BE2C (cell line): ENCODE results near the gene KRT10.
A peak's percentile ranks its signal among the peaks of the same experiment; 100 is the strongest.

Source experiments
- DNase-seq: peaks from one replicate; pipeline ENCODE4 v3.0.0-alpha.2; 2020
- H3K27me3 ChIP-seq: fragments of 250-450 bp; sonication (Bioruptor Pico); 2 replicates; pipeline ENCODE4 v1.5.1; 2020; ENCODE audit warnings: mild to moderate bottlenecking
- H3K36me3 ChIP-seq: fragments of 250-450 bp; sonication (Bioruptor Pico); 2 replicates; pipeline ENCODE4 v1.5.1; 2020; ENCODE audit warnings: mild to moderate bottlenecking
- H3K4me1 ChIP-seq: fragments of 250-450 bp; sonication (Bioruptor Pico); 2 replicates; pipeline ENCODE4 v1.5.1; 2020
- H3K4me3 ChIP-seq: 2 replicates; pipeline ENCODE4 v1.5.1; 2011; ENCODE audit warnings: low read depth, low read length
- H3K9me3 ChIP-seq: fragments of 250-450 bp; sonication (Bioruptor Pico); 2 replicates; pipeline ENCODE4 v1.5.1; 2020
- TF ChIP-seq, protein P1 (sequence below): IDR thresholded peaks from 2 replicates; pipeline ENCODE4 v1.5.1; 2012; ENCODE audit warnings: mild to moderate bottlenecking, low read depth, low read length

The KRT10 gene

DNA sequence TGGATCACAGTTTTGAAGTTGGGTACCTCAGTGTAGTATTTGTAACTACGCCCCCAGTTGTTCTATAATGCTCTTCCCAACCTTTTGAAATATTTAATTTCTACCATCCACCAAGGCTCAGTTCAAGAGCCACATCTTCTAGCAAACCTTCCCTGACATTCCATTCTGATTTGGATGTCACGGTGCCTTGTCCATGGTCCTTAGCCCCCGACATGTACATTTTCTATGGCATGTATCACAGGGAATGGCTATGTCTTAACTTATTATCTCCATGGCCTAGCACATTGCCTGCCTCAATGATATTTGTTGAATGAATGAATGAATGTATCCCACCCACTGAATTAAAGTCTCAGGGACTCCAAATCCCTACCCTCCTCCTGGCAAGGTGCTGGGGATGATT is 16.3 kb downstream of the KRT10 start:
- Histone ChIP-seq H3K36me3 (no peaks in the 10 kb centered on the region), H3K9me3 (no peaks in the 10 kb centered on the region), H3K4me1 (no peaks in the 10 kb centered on the region), H3K27me3 (peaks cover 82% of the 10 kb centered on the region), H3K4me3 (no peak overlapping the region)
- TF ChIP-seq, protein P1, sequence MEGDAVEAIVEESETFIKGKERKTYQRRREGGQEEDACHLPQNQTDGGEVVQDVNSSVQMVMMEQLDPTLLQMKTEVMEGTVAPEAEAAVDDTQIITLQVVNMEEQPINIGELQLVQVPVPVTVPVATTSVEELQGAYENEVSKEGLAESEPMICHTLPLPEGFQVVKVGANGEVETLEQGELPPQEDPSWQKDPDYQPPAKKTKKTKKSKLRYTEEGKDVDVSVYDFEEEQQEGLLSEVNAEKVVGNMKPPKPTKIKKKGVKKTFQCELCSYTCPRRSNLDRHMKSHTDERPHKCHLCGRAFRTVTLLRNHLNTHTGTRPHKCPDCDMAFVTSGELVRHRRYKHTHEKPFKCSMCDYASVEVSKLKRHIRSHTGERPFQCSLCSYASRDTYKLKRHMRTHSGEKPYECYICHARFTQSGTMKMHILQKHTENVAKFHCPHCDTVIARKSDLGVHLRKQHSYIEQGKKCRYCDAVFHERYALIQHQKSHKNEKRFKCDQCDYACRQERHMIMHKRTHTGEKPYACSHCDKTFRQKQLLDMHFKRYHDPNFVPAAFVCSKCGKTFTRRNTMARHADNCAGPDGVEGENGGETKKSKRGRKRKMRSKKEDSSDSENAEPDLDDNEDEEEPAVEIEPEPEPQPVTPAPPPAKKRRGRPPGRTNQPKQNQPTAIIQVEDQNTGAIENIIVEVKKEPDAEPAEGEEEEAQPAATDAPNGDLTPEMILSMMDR, result no peak
- no peak for DNase-seq

DNA sequence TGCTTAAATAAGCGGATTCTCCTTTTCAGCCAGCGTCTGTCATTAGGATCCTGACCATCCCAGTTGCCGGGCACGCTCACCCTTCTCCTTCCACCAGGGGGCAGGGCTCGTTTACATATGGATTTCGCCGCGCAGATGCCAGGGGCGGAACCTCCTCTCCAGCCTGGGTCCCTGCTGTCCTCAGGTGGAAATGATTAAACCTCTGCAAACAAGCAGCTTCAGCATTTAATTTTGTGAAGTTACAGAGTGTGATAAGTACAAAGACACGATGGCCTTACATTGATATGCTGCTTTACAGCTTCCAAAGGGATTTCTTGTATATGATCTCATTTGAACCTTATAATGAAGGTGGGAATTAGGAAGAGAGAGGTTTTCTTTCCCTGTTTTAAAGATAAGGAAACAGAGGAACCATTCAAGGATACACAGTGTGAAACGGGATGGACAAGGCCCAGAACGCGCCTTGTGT is 18.8 kb downstream of the KRT10 start:
- no peak overlapping the region for H3K4me3 ChIP-seq
- peaks cover 82% of the 10 kb centered on the region for H3K27me3 ChIP-seq
- peak; percentile 84 for DNase-seq
- H3K9me3 ChIP-seq, result no peaks in the 10 kb centered on the region
- TF ChIP-seq, protein P1, result peak; percentile 93
- H3K4me1 ChIP-seq, result no peaks in the 10 kb centered on the region
- no peaks in the 10 kb centered on the region for H3K36me3 ChIP-seq

DNA sequence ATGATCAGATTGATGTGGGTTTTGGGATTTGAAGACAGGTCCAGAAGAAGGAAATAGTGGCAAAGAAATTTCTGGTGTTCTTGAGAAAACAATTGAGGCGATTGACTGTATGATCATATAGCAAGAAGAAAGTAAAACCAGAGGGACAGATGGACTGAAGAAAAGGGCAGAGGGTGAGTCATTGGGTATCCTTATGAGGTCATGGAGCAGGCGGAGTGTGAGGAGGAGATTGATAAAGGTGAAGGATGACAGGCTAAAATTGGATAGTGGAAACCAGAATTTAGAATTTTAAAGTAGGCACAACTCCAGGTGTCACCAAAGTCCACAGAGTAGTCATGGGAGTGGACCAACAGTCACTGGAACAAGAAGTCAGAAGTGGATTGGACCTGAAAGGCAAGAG is 21.3 kb downstream of the KRT10 start:
- Histone ChIP-seq H3K36me3 (no peaks in the 10 kb centered on the region), H3K27me3 (peaks cover 84% of the 10 kb centered on the region), H3K4me3 (no peak overlapping the region), H3K9me3 (no peaks in the 10 kb centered on the region), H3K4me1 (no peaks in the 10 kb centered on the region)
- TF ChIP-seq, protein P1, result no peak
- no peak for DNase-seq

DNA sequence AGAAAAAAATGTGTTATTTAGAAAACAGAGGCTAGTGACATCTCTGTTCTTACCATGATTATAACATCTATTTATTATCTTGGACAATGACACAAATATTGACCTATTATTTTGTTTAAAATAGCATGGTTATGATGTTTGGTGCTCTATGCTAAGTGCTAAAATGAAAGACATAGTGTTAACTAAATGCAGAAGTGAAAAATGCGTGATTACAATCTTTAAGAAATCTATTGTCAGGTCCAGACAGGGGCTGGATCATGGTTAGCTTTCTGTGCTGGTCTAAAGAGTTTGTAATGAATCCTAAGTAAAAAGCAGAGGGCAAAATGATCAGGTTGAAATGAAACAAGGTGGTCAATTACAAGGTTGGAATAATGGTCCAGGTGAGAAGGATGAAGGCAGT is 22.0 kb downstream of the KRT10 start:
- Histone ChIP-seq H3K36me3 (no peaks in the 10 kb centered on the region), H3K27me3 (peaks cover 84% of the 10 kb centered on the region), H3K9me3 (no peaks in the 10 kb centered on the region), H3K4me3 (no peak overlapping the region), H3K4me1 (no peaks in the 10 kb centered on the region)
- no peak for DNase-seq
- TF ChIP-seq, protein P1, result no peak

DNA sequence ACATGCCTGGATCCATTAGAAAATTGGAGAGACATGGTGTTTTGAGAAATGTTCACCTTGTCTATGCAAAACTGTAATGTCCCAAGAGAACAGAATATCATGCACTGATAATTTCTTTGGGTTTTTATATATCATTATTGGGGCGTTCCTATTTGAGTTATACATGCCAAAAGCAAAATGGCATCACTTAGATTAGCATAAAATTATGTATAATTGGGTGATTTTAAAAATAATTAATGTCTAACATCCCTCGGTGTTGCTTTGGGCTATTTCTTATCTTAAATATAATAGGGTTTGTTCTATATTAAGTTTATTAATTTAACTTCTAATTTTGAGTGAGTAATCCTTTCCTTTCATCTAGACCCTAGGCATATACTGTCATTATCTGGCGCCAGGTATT is 22.6 kb downstream of the KRT10 start, which contains the start of gene KRT28:
TSS of gene KRT28 (minus strand) at position 101 of the 400 bp plus-strand sequence. CDS start at position 35, 66 bp downstream.
- no peaks in the 10 kb centered on the region for H3K4me1 ChIP-seq
- H3K4me3 ChIP-seq, result no peak within 1 kb of the TSS
- no peaks in the 10 kb centered on the region for H3K9me3 ChIP-seq
- peaks cover 84% of the 10 kb centered on the region for H3K27me3 ChIP-seq
- H3K36me3 ChIP-seq, result no peaks in the 10 kb centered on the region
- no peak for DNase-seq
- TF ChIP-seq, protein P1, result no peak

DNA sequence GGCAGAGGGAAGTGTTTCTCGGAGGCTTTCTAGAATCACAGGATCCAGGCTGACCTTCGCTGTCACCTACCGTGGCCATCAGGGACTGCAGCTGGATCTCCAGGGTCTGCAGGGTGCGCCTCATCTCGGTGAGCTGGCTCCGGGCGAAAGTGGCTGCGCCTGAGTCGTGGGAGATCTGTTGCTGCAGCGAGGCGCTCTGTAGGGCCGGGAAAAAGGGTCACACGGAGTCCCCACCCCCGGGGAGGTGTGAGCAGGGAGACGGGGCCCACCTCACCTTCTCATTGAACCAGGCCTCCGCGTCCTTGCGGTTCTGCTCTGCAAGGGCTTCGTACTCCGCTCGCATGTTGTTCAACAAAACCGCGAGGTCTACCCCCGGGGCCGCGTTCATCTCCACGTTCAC is 25.6 kb downstream of the KRT10 start:
- Histone ChIP-seq H3K36me3 (no peaks in the 10 kb centered on the region), H3K27me3 (peaks cover 91% of the 10 kb centered on the region), H3K4me3 (no peak overlapping the region), H3K4me1 (no peaks in the 10 kb centered on the region), H3K9me3 (no peaks in the 10 kb centered on the region)
- DNase-seq, result no peak
- TF ChIP-seq, protein P1, result no peak
